ENCODE data around the gene GREB1L. TPM values are rescaled to one million over a fixed set of nuclear protein-coding genes. Genes with fewer than 3 reads are reported as not detected.

GREB1L gene
- total RNA-seq, 1 donor from 2014 or later, result 8.6 TPM

GRCh38 chr18:21345840-21346239 is 103.8 kb downstream of the GREB1L start:
- no peak overlapping the region for H3K4me3 Mint-ChIP-seq (ENCODE audit: low read depth)
- H3K9me3 Mint-ChIP-seq (ENCODE audit: low read depth), result peaks cover 4% of the 10 kb centered on the region
- H3K36me3 Mint-ChIP-seq (ENCODE audit: insufficient read depth), result peaks cover 3% of the 10 kb centered on the region
- TF ChIP-seq CTCF (IDR thresholded peaks at IDR 0.05; ENCODE audit: unreplicated experiment), result no peak
- no peak overlapping the region for H3K27ac Mint-ChIP-seq
- no peaks in the 10 kb centered on the region for H3K27me3 Mint-ChIP-seq
- DNase-seq (ENCODE audit: low spot score, unreplicated experiment), result no peak
- no peaks in the 10 kb centered on the region for H3K4me1 Mint-ChIP-seq (ENCODE audit: low read depth)

GRCh38 chr18:21359746-21360145 is 117.7 kb downstream of the GREB1L start:
- Mint-ChIP-seq H3K27ac (no peak overlapping the region), H3K36me3 (ENCODE audit: insufficient read depth) (no peaks in the 10 kb centered on the region), H3K27me3 (no peaks in the 10 kb centered on the region), H3K9me3 (ENCODE audit: low read depth) (no peaks in the 10 kb centered on the region), H3K4me3 (ENCODE audit: low read depth) (no peak overlapping the region), H3K4me1 (ENCODE audit: low read depth) (peaks cover 6% of the 10 kb centered on the region)
- no peak for DNase-seq (ENCODE audit: low spot score, unreplicated experiment)
- no peak for TF ChIP-seq CTCF (IDR thresholded peaks at IDR 0.05; ENCODE audit: unreplicated experiment)

GRCh38 chr18:21361307-21361880 is 119.4 kb downstream of the GREB1L start:
- H3K27me3 Mint-ChIP-seq, result no peaks in the 10 kb centered on the region
- TF ChIP-seq CTCF (IDR thresholded peaks at IDR 0.05; ENCODE audit: unreplicated experiment), result no peak
- no peaks in the 10 kb centered on the region for H3K36me3 Mint-ChIP-seq (ENCODE audit: insufficient read depth)
- no peaks in the 10 kb centered on the region for H3K9me3 Mint-ChIP-seq (ENCODE audit: low read depth)
- H3K27ac Mint-ChIP-seq, result no peak overlapping the region
- no peak for DNase-seq (ENCODE audit: low spot score, unreplicated experiment)
- peaks cover 6% of the 10 kb centered on the region for H3K4me1 Mint-ChIP-seq (ENCODE audit: low read depth)
- no peak overlapping the region for H3K4me3 Mint-ChIP-seq (ENCODE audit: low read depth)

- Mint-ChIP-seq H3K4me1 (ENCODE audit: low read depth) (peaks cover 12% of the 10 kb centered on the region), H3K27me3 (no peaks in the 10 kb centered on the region)
- DNase-seq (ENCODE audit: low spot score, unreplicated experiment), result no peak
These were observed 120.8 kb downstream of the GREB1L start for GRCh38 chr18:21362831-21363230.

GRCh38 chr18:21363348-21363747 is 121.3 kb downstream of the GREB1L start:
- Mint-ChIP-seq H3K36me3 (ENCODE audit: insufficient read depth) (no peaks in the 10 kb centered on the region), H3K4me1 (ENCODE audit: low read depth) (peaks cover 14% of the 10 kb centered on the region), H3K9me3 (ENCODE audit: low read depth) (no peaks in the 10 kb centered on the region), H3K27ac (no peak overlapping the region), H3K4me3 (ENCODE audit: low read depth) (no peak overlapping the region), H3K27me3 (no peaks in the 10 kb centered on the region)
- no peak for TF ChIP-seq CTCF (IDR thresholded peaks at IDR 0.05; ENCODE audit: unreplicated experiment)
- no peak for DNase-seq (ENCODE audit: low spot score, unreplicated experiment)

More at GRCh38 chr18:21362831-21363230, 120.8 kb downstream of the GREB1L start:
- TF ChIP-seq CTCF (IDR thresholded peaks at IDR 0.05; ENCODE audit: unreplicated experiment), result no peak
- Mint-ChIP-seq H3K9me3 (ENCODE audit: low read depth) (no peaks in the 10 kb centered on the region), H3K36me3 (ENCODE audit: insufficient read depth) (no peaks in the 10 kb centered on the region), H3K4me3 (ENCODE audit: low read depth) (no peak overlapping the region), H3K27ac (no peak overlapping the region)
